Mesodermal cell (in vitro differentiated cells): ENCODE measurements around the gene WBP2.
"Not testable (repeated sequence)": the region's sequence is repeated elsewhere in the genome, so short reads cannot be mapped to it uniquely, and the experiment has no call there.

Source experiments
- H3K27ac ChIP-seq: 2 replicates; pipeline ENCODE4 v1.7.0; 2013; ENCODE audit warnings: mild to moderate bottlenecking, low read depth, low read length, moderate library complexity; ENCODE audit not compliant: severe bottlenecking
- H3K36me3 ChIP-seq: 2 replicates; pipeline ENCODE4 v1.7.1; 2013; ENCODE audit warnings: mild to moderate bottlenecking, low read length, moderate library complexity; ENCODE audit not compliant: control insufficient read depth, insufficient read depth
- H3K4me1 ChIP-seq: one replicate; pipeline ENCODE4 v1.7.1; 2013; ENCODE audit warnings: mild to moderate bottlenecking, low read length; ENCODE audit not compliant: insufficient read depth, control insufficient read depth, poor library complexity, severe bottlenecking
- H3K4me3 ChIP-seq: 2 replicates; pipeline ENCODE4 v1.7.0; 2013; ENCODE audit warnings: low read length, control low read depth, mild to moderate bottlenecking; ENCODE audit not compliant: insufficient read depth, poor library complexity, severe bottlenecking; ENCODE audit errors: extremely low read depth
- H3K9me3 ChIP-seq: 2 replicates; pipeline ENCODE4 v1.7.1; 2013; ENCODE audit warnings: mild to moderate bottlenecking, low read length, moderate library complexity; ENCODE audit not compliant: control insufficient read depth
- WGBS, 2 experiments: methylation state at CpG; one replicate each; pipeline ENCODE4 v1.1.5; 2013; ENCODE audit warnings: missing lambda C conversion rate in 2 of 2; ENCODE audit not compliant: insufficient coverage in 2 of 2; 5-methylcytosine and 5-hydroxymethylcytosine counted together

WBP2 gene

DNA sequence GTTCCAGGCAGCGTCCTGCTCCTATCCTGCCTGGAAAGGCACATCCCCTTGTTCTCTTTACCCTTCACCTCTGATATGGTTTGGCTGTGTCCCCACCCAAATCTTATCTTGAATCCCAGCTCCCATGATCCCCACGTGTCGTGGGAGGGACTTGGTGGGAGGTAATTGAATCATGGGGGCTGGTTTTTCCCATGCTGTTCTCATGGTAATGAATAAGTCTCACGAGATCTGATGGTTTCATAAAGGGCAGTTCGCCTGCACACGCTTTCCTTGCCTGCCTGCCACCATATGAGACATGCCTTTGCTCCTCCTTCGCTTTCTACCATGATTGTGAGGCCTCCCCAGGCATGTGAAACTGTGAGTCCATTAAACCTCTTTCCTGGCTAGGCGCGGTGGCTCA lies 30.7 kb upstream of the WBP2 start:
- peaks cover 12% of the 10 kb centered on the region for H3K36me3 ChIP-seq
- H3K4me1 ChIP-seq, H3K9me3 ChIP-seq, H3K27ac ChIP-seq, H3K4me3 ChIP-seq: not testable (repeated sequence)
- 93 to 94% methylated on average over 5 to 6 of the region's 9 CpGs for WGBS, 2 experiments

DNA sequence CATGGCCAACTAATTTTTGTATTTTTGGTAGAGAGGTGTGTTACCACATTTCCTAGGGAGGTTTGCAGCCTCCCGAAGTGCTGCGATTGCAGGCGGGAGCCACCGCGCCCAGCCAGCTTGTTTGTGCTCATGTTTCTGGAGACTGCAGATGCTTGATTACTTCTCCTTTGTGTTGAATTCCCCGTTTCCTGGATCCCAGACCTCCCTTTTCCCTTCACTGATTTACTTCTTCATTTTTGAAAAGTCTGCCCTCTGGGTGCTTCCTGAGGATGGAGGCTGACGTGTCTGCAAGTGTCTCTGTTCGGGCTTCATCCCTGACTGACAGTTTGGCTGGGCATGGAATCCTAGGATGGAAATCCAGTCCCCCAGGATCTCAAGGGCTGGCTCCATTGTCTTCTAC lies 30.3 kb upstream of the WBP2 start:
- Histone ChIP-seq H3K27ac (no peak overlapping the region), H3K9me3 (no peaks in the 10 kb centered on the region), H3K4me1 (no peaks in the 10 kb centered on the region), H3K36me3 (peaks cover 9% of the 10 kb centered on the region), H3K4me3 (no peak overlapping the region)
- WGBS, 2 experiments = 92 to 95% methylated on average over 8 of the region's 8 CpGs

DNA sequence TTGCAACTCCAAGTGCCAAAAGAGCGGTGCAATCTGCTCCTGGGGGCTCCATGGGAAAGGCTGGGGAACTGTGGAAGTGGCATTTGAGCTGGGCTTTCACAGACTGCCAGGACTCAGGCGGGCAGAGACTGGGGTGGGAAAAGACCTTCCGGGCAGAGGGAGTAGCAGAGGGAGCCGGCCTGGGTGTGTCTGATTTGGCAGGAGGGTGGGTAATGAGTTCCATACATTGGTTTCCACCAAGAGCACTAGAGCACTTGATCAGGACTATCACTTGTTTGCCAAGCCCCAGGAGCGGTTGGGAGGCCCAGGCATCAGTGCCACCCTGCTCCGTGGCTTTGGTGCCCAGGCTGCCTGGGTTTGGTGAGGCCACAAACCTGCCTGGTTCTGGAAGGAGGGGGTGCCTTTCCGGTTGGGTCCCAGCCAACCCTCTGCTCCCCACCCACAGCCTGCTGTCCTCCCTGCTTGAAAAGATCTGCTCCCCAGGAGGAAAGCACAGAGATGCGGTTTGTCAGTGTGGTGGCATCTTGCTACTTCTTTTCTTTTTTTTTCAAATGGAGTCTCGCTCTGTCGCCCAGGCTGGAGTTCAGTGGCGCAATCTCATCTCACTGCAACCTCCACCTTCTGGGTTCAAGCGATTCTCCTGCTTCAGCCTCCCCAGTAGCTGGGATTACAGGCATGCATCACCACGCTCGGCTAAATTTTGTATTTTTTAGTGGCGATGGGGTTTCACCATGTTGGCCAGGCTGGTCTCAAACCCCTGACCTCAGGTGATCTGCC lies 26.7 kb upstream of the WBP2 start:
- H3K4me1 ChIP-seq = peaks cover 1% of the 10 kb centered on the region
- no peaks in the 10 kb centered on the region for H3K36me3 ChIP-seq
- no peak overlapping the region for H3K4me3 ChIP-seq
- WGBS, 2 experiments = 89 to 92% methylated on average over 12 to 14 of the region's 15 CpGs
- no peak overlapping the region for H3K27ac ChIP-seq
- H3K9me3 ChIP-seq = no peaks in the 10 kb centered on the region

DNA sequence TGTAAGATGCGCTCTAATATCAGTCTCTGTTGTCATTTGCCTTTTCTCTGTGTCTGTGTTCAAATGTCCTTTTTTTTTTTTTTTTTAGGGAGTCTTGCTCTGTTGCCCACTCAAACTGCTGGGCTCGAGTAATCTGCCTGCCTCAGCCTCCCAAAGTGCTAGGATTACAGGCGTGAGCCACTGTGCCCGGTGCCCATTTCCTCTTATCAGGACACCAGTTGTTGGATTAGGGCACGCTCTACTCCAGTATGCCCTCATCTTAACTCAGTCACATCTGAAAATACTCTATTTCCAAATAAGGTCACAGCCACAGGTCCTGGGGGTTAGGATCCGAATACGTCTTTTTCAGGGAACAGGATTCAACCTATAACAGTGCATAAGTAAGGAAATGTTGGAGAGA lies 25.1 kb upstream of the WBP2 start:
- Histone ChIP-seq H3K27ac (no peak overlapping the region), H3K4me3 (no peak overlapping the region), H3K4me1 (peaks cover 15% of the 10 kb centered on the region), H3K9me3 (no peaks in the 10 kb centered on the region), H3K36me3 (peaks cover 7% of the 10 kb centered on the region)
- WGBS, 2 experiments = 75 to 92% methylated on average over 4 to 6 of the region's 7 CpGs

DNA sequence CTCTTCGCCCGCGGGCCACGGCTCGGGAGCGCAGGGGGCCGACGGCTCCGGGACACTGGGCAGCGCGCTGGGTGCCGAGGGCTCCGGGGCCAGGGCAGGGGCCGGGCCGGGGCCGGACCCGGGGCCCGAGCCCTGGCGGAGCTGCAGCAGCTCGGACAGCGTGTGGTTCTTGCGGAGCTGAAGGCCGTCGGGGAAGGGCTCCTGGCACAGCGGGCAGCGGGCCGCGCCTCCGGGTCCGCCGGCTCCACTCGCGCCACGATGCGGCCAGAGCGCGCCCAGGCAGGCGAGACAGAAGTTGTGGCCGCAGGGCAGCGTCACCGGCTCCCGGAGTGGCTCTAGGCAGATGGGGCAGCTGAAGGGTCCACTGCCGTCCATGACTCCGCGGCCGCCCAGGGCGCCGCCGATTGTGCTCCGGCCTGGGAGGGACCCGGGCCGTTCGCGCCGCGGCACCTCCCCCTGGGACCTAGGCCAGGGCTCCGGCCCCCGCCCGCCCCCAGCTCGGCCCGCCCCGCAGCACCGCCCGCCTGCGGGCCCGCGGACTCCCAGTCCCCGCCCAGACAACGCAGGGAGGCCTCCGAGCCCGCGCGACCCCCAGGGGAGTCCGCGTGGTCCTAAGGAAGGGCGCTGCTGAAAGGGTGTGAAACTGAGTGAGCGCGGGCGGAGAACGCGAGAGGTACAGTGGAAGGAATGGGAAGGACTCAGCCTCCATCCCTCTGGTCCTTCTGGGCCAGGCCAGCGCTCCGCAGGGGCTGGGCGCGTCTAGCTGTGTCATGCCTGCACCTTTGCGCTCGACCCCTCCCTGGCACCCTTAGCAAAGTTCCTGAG lies 23.3 kb upstream of the WBP2 start, which contains the start of gene TRIM47:
TSS of gene TRIM47 (minus strand) at position 408 of the 825 bp plus-strand sequence. CDS start at position 375, 33 bp downstream.
- Histone ChIP-seq H3K27ac (peak within 1 kb of the TSS; percentile 75), H3K4me1 (peaks cover 15% of the 10 kb centered on the region), H3K9me3 (no peaks in the 10 kb centered on the region), H3K4me3 (peak within 1 kb of the TSS; percentile 58), H3K36me3 (peaks cover 14% of the 10 kb centered on the region)
- WGBS, 2 experiments = 7 to 8% methylated on average over 66 to 76 of the region's 87 CpGs

DNA sequence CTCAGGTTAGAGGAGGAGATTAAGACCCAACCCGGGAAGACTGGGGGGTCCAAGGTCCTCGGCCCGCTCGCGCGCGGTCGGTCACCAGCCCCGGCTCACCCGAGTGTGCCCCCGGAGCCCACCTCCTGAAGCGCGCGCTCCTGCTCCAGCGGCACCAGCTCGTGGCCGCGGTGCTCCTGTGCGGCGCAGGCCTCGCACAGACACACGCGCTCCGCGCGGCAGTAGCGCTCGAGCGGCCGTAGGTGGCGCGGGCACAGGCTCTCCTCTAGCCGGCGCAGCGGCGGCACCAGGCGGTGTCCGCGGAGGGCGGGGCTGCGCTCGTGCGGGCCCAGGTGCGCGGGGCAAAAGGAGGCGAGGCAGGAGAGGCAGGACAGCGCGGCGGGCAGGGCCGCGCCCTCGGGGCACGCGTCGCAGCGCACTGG lies 22.6 kb upstream of the WBP2 start:
- peaks cover 14% of the 10 kb centered on the region for H3K36me3 ChIP-seq
- no peaks in the 10 kb centered on the region for H3K9me3 ChIP-seq
- WGBS, 2 experiments = 1% methylated on average over 46 to 50 of the region's 56 CpGs
- H3K4me3 ChIP-seq = peak overlapping the region; percentile 58
- peaks cover 20% of the 10 kb centered on the region for H3K4me1 ChIP-seq
- H3K27ac ChIP-seq = peak overlapping the region; percentile 75

DNA sequence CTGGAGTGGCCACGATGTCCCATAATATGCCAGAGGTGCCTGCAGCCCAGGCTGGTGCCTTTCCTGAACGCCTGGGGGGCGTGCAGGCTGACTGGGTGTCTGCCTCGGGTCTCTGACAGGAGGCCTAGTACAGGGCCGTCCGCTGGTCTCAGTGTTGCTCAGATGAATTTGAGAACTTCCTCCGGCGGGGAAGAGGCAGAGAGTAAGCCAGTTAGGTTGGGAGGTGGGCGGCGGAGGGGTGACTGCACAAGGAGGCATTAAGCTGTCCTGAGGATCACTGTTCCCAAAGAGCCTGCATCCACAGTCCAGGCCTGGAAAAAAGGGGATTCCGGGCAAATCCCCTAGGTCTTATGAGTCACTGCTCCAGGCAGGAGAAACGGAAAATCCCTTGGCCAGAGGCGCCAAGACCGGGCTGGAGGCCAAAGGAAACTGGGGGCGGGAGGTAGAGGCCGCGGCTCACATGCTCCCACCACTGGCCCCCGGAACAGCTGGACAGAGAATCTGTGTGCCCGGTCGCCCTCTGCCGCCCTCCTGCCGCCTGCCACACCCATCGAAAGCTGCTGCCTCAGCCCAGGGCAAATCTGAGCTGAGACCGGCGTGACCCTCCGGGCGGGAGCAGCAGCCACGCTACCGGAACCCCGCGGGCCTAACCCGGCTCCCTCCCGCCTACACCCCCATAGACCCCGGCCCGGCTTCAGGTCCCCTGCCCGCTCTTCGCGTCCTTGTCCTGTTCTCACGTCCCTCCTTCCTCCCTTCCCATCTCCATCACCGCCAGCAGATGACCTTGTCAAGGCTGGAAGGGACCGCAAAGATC lies 22.0 kb upstream of the WBP2 start:
- Histone ChIP-seq H3K9me3 (no peaks in the 10 kb centered on the region), H3K27ac (peak overlapping the region; percentile 75), H3K4me1 (peaks cover 23% of the 10 kb centered on the region), H3K4me3 (peak overlapping the region; percentile 58), H3K36me3 (peaks cover 14% of the 10 kb centered on the region)
- WGBS, 2 experiments = 26 to 40% methylated on average over 23 to 39 of the region's 41 CpGs

DNA sequence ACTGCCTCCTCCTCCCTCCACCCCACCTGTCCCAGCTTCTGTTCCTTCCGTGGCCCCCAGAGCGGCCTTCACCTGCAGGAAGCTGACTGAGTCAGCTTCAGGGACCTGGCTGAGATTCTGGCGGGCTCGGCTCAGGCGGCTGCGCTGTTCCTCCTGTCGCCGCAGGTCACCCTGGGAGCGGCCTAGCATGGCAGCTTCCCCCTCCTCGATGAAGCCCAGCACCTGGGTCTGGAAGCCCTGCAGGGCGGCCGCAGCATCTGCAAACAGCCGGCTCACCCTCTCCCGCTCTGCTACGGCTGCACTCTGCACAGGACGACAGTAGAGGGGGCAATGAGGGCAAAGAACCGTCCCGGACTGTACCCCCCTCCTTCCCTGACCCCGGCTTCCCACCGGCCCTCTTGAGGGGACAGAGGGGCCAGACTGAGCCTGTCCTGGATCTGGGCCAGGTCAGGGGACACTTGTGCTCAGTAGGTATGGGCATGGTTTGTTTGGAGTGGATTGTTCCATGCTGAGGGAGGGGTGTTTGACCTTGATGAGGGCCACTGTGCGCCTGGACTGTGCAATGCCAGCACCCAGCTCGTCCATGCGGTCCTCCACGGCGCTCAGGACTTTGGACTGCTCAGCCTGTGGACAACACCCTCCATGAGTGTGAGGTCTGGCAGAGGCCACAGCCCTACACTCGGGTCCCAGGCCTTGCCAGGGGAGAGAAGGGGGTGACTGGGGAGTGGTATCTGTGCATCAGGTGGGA lies 21.2 kb upstream of the WBP2 start:
- peak overlapping the region; percentile 58 for H3K4me3 ChIP-seq
- 64 to 70% methylated on average over 20 to 21 of the region's 26 CpGs for WGBS, 2 experiments

DNA sequence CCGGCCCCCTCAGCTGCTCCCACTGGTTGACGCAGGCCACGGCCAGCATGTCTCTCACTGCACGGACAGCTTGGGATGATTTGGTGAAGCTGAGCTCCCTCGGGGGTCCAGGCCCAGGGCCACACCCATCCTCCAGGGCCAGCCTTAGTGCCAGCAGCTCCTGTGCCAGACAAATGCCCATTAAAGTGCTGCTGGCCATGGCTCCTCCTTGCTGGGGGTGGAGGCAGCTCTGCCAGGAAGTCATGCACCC lies 20.7 kb upstream of the WBP2 start:
- Histone ChIP-seq H3K4me1 (peaks cover 23% of the 10 kb centered on the region), H3K36me3 (peaks cover 14% of the 10 kb centered on the region), H3K27ac (no peak overlapping the region), H3K4me3 (no peak overlapping the region), H3K9me3 (no peaks in the 10 kb centered on the region)
- 89 to 91% methylated on average over 4 to 5 of the region's 5 CpGs for WGBS, 2 experiments

More for the DNA sequence above, 21.2 kb upstream of the WBP2 start:
- Histone ChIP-seq H3K36me3 (peaks cover 14% of the 10 kb centered on the region), H3K9me3 (no peaks in the 10 kb centered on the region), H3K27ac (peak overlapping the region; percentile 75), H3K4me1 (peaks cover 23% of the 10 kb centered on the region)
